Activated naive CD8-positive, alpha-beta T cell treated with anti-CD3 and anti-CD28 coated beads, Interleukin-2, amount 50 U/mL, for 16 hours (primary cell): ENCODE data around the gene TFAM.

ENCODE experiments used
- DNase-seq: peaks from one replicate; pipeline ENCODE4 v3.0.0-alpha.2; 2020; ENCODE audit warnings: low read depth, low spot score

The TFAM gene

DNA sequence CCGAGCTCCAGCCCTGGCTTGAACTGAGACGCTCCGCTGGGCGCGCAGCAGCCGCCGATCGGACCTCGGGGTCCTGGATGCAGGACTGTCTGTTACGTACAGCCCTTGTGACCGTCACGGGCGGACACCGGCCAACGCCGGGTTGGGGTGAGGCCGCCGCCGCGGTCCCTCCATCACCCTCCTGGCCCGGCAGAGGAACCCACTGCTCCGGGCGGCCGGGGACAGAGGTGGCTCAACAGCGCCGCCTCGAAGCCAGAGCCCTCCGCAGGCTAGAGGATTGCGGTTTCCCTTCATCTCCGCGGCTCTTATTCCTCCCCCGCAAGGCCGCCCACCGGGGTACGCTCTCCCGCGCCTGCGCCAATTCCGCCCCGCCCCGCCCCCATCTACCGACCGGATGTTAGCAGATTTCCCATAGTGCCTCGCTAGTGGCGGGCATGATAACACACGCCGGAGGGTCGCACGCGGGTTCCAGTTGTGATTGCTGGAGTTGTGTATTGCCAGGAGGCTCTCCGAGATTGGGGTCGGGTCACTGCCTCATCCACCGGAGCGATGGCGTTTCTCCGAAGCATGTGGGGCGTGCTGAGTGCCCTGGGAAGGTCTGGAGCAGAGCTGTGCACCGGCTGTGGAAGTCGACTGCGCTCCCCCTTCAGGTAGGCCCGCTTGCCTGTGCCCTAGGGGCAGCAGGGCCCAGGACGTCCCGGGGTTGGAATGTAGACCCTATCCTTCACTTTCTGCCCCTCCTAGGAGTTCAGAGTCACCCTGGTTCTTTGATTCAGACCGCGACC is at the start of gene TFAM:
TFAM (plus strand) TSS at position 412 of the 785 bp plus-strand sequence; CDS start at position 550, 138 bp downstream.
- peak; percentile 94 for DNase-seq

DNA sequence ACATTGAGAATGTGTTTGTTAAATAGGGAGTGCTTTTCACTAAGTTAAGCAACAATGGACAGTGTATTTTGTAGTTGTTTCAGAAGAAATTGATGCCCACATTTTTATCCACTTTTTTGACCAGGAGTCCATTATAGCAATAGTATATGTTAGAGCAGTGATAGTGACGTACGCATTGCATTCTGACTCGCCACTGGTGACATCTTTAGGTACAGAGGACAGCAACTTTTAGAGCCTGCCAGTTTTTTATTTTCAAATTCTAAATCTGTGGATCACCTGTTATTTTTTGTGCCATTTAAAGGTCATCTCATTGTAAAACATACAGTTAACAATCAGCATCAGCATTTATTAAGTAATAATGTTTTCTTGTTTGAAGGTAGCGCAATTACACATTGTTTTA is 49.0 kb upstream of the TFAM start:
- DNase-seq, result no peak

GRCh38 chr10:58341422-58341821 is 43.8 kb upstream of the TFAM start:
- DNase-seq, result no peak

GRCh38 chr10:58341947-58342346 is 43.3 kb upstream of the TFAM start:
- no peak for DNase-seq

DNA sequence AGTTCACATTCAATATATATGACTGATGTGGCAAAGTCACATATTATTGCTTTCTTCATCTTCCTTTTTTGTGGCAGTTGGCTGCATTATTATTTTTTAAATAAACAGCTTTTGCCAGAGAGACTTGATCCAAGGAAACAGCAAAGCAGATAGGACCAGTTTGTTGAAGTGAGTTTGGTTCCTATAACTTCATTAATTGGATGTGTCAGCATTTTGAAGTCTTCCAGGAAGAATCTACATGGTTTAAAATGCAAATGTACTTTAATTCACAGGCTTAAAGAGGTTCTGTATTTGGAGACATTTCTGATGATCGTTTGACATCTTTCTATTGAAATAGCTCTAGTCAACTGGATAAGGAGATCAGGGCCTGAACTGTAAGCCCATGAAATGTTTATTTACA is 37.2 kb upstream of the TFAM start:
- DNase-seq, result no peak

- no peak for DNase-seq
These were observed 36.6 kb upstream of the TFAM start for GRCh38 chr10:58348571-58349033.

- DNase-seq, result no peak
These were observed 35.2 kb upstream of the TFAM start for GRCh38 chr10:58350023-58350422.

DNA sequence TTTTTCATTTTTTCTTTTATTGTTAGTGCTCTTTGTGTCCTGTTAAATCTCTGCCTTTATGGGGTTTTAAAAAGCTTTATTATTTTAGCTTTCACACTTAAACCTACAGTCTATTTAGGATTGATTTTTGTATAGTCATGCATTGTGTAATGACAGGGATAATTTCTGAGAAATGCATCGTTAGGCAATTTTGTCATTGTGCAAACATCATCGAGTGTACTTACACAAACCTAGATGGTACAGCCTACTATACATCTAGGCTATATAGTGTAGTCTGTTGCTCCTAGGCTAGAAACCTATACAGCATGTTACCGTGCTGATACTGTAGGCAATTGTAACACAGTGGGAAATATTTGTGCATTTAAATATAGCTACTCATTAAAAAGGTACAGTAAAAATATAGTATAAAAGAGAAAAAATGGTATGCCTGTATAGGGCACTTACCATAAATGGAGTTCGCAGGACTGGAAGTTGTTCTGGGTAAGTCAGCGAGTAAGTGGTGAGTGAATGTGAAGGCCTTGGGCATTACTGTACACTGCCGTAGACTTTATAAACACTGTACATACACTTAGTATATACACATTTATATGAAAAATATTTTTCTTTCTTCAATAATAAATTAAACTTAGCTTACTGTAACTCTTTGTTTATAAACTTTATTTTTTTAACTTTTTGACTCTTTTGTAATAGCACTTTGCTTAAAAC is 34.4 kb upstream of the TFAM start:
- no peak for DNase-seq

- DNase-seq, result no peak
These were observed 33.3 kb upstream of the TFAM start for GRCh38 chr10:58351616-58352578.

- DNase-seq, result no peak
These were observed 32.1 kb upstream of the TFAM start for GRCh38 chr10:58352956-58353610.

DNA sequence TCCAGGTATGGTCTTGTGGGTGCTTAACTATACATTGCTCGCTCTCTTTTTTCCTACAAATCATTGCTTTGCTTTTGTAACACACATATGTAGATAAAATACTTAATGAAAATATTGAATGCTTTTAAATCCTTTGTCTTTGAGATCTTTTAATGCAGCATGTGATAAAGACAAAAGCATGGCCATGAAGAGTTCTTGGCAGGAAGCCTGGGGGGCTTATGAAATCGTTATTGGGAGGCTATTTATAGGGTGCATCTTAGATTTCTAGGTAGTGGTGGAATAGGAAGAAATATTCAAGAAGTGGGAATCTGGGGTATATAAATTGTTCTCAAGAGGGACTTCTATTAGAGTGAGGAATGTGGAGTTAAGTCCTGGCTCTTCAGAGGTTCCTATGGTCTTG is 28.5 kb upstream of the TFAM start:
- DNase-seq, result no peak

- DNase-seq, result no peak
These were observed 26.8 kb upstream of the TFAM start for GRCh38 chr10:58358314-58358933.

DNA sequence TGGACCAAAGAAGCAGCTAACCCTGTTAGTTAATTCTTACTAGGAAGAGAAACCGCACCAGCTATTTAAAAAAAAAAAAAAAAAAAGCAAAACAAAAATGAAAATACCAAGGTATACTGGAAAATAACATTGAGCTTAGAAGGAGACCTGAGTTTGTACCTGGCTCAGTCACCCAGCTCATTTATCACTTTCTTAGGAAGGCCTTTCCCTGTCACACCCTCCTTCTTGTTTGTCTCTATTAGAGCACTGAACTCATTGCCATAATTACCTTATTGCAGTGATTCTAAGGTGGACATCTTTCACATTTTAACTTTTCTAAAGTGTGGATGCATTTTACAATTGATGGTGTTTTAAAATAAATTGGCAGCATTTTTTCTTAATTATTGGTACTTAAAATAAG is 26.3 kb upstream of the TFAM start:
- DNase-seq, result no peak

- no peak for DNase-seq
These were observed 25.7 kb upstream of the TFAM start for GRCh38 chr10:58359541-58359940.

GRCh38 chr10:58360412-58361004 is 24.7 kb upstream of the TFAM start:
- no peak for DNase-seq

DNA sequence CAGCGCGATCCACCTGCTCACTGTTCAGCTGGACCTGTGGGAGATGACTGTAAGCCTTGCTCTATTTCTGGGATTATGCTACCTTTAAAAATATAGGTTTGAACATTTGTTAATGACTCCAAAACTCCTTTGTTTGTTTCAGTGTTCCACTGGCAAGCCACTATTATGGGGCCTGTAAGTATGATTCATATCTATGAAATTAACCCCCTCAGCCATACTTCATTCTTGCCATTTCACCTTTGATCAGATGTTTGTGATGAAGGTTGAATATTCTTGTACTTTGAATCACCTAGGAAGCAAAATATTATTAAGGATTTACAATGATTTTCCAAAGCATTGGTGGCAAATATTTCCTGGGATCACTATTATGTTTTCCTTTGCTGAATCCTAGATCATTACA is 23.9 kb upstream of the TFAM start:
- DNase-seq, result no peak

GRCh38 chr10:58362027-58362789 is 23.0 kb upstream of the TFAM start:
- DNase-seq, result no peak

GRCh38 chr10:58367069-58367468 is 18.1 kb upstream of the TFAM start:
- DNase-seq, result no peak

- no peak for DNase-seq
These were observed 13.7 kb upstream of the TFAM start for GRCh38 chr10:58371473-58371872.
